ENCODE measurements around the gene EFHC1.

EFHC1 gene

DNA sequence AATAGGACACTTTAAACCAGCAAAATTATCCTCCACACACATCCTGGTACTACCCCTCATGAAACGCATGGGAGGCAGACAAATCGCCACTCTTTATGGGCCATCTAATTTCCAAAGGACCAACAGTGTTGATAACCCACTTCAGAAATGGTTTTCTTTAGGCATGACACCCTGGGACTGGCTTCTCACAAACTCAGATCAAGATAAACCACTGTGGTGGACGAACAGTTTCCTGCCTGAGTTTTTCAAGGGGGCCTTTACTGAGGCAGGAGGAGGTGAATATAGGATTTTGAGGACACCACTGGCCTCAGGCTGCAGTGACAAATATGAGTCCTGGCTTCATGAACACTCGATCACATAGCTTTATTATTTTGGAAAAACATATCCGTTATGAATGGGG is 130.7 kb downstream of the EFHC1 start:
- no peak for ATAC-seq
- TF ChIP-seq ZNF565 (CRISPR knock-in tag; conservative IDR thresholded peaks at IDR 0.05; ENCODE audit: low read depth) (no peak), ZNF8 (CRISPR knock-in tag; IDR thresholded peaks at IDR 0.05) (no peak), ZNF70 (CRISPR knock-in tag; IDR thresholded peaks at IDR 0.05) (no peak), TCF4 (CRISPR knock-in tag; IDR thresholded peaks at IDR 0.05; ENCODE audit: borderline replicate concordance) (no peak), PPARA (CRISPR knock-in tag; IDR thresholded peaks at IDR 0.05; ENCODE audit: borderline replicate concordance) (no peak), GLIS3 (CRISPR knock-in tag; IDR thresholded peaks at IDR 0.05) (no peak), SNAI2 (CRISPR knock-in tag; IDR thresholded peaks at IDR 0.05) (no peak), RARB (CRISPR knock-in tag; IDR thresholded peaks at IDR 0.05) (no peak), ZFP30 (CRISPR knock-in tag; IDR thresholded peaks at IDR 0.05) (no peak), BACH2 (CRISPR knock-in tag; IDR thresholded peaks at IDR 0.05; ENCODE audit: borderline replicate concordance) (no peak)
- TF ChIP-seq, protein P1, sequence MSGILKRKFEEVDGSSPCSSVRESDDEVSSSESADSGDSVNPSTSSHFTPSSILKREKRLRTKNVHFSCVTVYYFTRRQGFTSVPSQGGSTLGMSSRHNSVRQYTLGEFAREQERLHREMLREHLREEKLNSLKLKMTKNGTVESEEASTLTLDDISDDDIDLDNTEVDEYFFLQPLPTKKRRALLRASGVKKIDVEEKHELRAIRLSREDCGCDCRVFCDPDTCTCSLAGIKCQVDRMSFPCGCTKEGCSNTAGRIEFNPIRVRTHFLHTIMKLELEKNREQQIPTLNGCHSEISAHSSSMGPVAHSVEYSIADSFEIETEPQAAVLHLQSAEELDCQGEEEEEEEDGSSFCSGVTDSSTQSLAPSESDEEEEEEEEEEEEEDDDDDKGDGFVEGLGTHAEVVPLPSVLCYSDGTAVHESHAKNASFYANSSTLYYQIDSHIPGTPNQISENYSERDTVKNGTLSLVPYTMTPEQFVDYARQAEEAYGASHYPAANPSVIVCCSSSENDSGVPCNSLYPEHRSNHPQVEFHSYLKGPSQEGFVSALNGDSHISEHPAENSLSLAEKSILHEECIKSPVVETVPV (CRISPR knock-in tag; IDR thresholded peaks at IDR 0.05) = no peak

DNA sequence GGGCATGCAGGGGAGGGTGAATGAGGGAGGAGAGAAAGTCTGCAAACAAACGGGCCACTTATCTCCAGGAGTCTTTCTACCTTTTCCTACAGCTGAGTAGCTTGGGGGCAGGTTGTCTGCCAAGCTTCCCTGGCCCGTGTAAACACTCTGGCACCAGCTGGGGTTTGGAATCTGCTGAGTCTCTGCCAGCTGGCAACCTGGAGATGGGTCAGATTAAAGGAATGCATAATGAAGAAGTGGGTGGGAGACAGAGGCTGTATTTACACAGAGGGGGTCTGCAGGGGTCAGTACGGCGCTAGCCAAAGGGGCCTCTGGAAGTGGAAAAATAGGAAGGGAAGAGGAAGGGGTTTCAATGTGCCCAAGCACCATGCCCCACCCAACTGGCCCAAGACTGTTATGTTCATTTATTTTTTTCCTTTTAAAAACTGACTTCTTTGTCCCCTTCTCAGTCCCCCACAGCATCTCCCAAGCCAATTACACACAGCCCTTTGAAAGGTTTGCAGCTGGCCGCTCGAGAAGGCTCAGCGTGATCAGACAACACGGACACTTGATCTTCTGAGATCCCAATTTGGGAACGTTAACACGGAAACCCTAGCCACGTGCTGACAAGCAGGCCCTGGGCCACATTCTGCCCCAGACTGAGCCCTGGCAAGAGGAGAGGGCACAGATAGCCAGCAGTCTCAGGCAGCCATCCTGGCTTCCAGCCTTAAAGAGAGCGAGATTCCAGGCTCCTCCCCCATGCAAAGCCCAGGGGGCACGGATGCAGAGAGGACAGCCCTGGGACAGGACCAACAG is 131.5 kb downstream of the EFHC1 start:
- TF ChIP-seq RARB (CRISPR knock-in tag; IDR thresholded peaks at IDR 0.05) (no peak), ZNF70 (CRISPR knock-in tag; IDR thresholded peaks at IDR 0.05) (no peak), PPARA (CRISPR knock-in tag; IDR thresholded peaks at IDR 0.05; ENCODE audit: borderline replicate concordance) (no peak), ESRRG (CRISPR knock-in tag; IDR thresholded peaks at IDR 0.05) (no peak), TCF4 (CRISPR knock-in tag; IDR thresholded peaks at IDR 0.05; ENCODE audit: borderline replicate concordance) (peak; percentile 66; the same call in 1 of the 2 replicates), TOX (CRISPR knock-in tag; IDR thresholded peaks at IDR 0.05; ENCODE audit: borderline replicate concordance) (no peak), ZFP3 (CRISPR knock-in tag; IDR thresholded peaks at IDR 0.05) (0 out of 2 replicates have a peak, but pooled peaks have one; percentile 9), ISL1 (CRISPR knock-in tag; IDR thresholded peaks at IDR 0.05) (peak; percentile 42; the same call in 1 of the 2 replicates)
- TF ChIP-seq, protein P2, sequence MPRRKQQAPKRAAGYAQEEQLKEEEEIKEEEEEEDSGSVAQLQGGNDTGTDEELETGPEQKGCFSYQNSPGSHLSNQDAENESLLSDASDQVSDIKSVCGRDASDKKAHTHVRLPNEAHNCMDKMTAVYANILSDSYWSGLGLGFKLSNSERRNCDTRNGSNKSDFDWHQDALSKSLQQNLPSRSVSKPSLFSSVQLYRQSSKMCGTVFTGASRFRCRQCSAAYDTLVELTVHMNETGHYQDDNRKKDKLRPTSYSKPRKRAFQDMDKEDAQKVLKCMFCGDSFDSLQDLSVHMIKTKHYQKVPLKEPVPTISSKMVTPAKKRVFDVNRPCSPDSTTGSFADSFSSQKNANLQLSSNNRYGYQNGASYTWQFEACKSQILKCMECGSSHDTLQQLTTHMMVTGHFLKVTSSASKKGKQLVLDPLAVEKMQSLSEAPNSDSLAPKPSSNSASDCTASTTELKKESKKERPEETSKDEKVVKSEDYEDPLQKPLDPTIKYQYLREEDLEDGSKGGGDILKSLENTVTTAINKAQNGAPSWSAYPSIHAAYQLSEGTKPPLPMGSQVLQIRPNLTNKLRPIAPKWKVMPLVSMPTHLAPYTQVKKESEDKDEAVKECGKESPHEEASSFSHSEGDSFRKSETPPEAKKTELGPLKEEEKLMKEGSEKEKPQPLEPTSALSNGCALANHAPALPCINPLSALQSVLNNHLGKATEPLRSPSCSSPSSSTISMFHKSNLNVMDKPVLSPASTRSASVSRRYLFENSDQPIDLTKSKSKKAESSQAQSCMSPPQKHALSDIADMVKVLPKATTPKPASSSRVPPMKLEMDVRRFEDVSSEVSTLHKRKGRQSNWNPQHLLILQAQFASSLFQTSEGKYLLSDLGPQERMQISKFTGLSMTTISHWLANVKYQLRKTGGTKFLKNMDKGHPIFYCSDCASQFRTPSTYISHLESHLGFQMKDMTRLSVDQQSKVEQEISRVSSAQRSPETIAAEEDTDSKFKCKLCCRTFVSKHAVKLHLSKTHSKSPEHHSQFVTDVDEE (CRISPR knock-in tag; IDR thresholded peaks at IDR 0.05) = peak; percentile 60; the same call in 1 of the 2 replicates
- TF ChIP-seq, protein P3, sequence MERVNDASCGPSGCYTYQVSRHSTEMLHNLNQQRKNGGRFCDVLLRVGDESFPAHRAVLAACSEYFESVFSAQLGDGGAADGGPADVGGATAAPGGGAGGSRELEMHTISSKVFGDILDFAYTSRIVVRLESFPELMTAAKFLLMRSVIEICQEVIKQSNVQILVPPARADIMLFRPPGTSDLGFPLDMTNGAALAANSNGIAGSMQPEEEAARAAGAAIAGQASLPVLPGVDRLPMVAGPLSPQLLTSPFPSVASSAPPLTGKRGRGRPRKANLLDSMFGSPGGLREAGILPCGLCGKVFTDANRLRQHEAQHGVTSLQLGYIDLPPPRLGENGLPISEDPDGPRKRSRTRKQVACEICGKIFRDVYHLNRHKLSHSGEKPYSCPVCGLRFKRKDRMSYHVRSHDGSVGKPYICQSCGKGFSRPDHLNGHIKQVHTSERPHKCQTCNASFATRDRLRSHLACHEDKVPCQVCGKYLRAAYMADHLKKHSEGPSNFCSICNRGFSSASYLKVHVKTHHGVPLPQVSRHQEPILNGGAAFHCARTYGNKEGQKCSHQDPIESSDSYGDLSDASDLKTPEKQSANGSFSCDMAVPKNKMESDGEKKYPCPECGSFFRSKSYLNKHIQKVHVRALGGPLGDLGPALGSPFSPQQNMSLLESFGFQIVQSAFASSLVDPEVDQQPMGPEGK (CRISPR knock-in tag; IDR thresholded peaks at IDR 0.05; ENCODE audit: borderline replicate concordance) = 0 out of 2 replicates have a peak, but pooled peaks have one; percentile 29
- peak; percentile 80 for ATAC-seq

DNA sequence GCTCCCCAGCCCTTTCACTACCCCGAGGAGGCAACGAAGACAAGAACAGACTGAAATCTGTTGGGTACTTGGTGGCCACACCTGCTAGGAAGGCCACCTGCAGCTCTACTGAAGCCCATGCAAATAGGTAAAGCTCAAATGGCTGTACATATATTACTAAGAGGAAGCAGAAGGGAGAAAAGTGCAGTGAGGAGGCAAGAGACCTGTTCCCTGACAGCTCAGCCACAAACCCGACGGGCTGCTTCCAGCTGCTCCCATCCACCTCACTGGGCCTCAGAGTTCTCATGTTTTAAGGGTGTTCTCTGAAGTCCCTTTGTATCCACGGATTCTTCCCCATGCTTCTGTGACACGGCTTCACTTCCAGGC is 132.1 kb downstream of the EFHC1 start:
- TF ChIP-seq RARB (CRISPR knock-in tag; IDR thresholded peaks at IDR 0.05) = no peak
- TF ChIP-seq, protein P3 (CRISPR knock-in tag; IDR thresholded peaks at IDR 0.05; ENCODE audit: borderline replicate concordance) = no peak
- TF ChIP-seq SNAI2 (CRISPR knock-in tag; IDR thresholded peaks at IDR 0.05) = no peak
- TF ChIP-seq OSR1 (CRISPR knock-in tag; IDR thresholded peaks at IDR 0.05) = no peak
- no peak for TF ChIP-seq ISL1 (CRISPR knock-in tag; IDR thresholded peaks at IDR 0.05)
- no peak for TF ChIP-seq ZC3H10 (CRISPR knock-in tag; IDR thresholded peaks at IDR 0.05)
- TF ChIP-seq ZFP30 (CRISPR knock-in tag; IDR thresholded peaks at IDR 0.05) = no peak
- TF ChIP-seq TCF4 (CRISPR knock-in tag; IDR thresholded peaks at IDR 0.05; ENCODE audit: borderline replicate concordance) = no peak
- TF ChIP-seq ZNF70 (CRISPR knock-in tag; IDR thresholded peaks at IDR 0.05) = no peak
- no peak for TF ChIP-seq GLIS3 (CRISPR knock-in tag; IDR thresholded peaks at IDR 0.05)
- TF ChIP-seq, protein P4, sequence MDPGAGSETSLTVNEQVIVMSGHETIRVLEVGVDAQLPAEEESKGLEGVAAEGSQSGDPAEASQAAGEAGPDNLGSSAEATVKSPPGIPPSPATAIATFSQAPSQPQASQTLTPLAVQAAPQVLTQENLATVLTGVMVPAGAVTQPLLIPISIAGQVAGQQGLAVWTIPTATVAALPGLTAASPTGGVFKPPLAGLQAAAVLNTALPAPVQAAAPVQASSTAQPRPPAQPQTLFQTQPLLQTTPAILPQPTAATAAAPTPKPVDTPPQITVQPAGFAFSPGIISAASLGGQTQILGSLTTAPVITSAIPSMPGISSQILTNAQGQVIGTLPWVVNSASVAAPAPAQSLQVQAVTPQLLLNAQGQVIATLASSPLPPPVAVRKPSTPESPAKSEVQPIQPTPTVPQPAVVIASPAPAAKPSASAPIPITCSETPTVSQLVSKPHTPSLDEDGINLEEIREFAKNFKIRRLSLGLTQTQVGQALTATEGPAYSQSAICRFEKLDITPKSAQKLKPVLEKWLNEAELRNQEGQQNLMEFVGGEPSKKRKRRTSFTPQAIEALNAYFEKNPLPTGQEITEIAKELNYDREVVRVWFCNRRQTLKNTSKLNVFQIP (CRISPR knock-in tag; IDR thresholded peaks at IDR 0.05; ENCODE audit: borderline replicate concordance, low read depth) = no peak
- no peak for TF ChIP-seq ZNF8 (CRISPR knock-in tag; IDR thresholded peaks at IDR 0.05)
- TF ChIP-seq, protein P1 (CRISPR knock-in tag; IDR thresholded peaks at IDR 0.05) = no peak
- no peak for TF ChIP-seq PPARA (CRISPR knock-in tag; IDR thresholded peaks at IDR 0.05; ENCODE audit: borderline replicate concordance)
- no peak for TF ChIP-seq ESRRG (CRISPR knock-in tag; IDR thresholded peaks at IDR 0.05)
- no peak for TF ChIP-seq ZNF565 (CRISPR knock-in tag; conservative IDR thresholded peaks at IDR 0.05; ENCODE audit: low read depth)
- peak; percentile 10 for ATAC-seq
